GM10248 (cell line): Measurements from ENCODE around the gene JCHAIN.

Source experiments
- CTCF ChIA-PET: fragments of 300-600 bp; sonication (Branson Sonifier 250); formaldehyde crosslinking; extraction: SDS; loops from one replicate; lab custom pipeline; 2021; ENCODE audit warnings: antibody characterized with exemption; lab: Yijun Ruan, JAX
- POLR2A ChIA-PET: fragments of 350-650 bp; sonication (Branson Sonifier 250); formaldehyde crosslinking; extraction: SDS; loops from one replicate; lab custom pipeline; 2020; ENCODE audit warnings: antibody characterized with exemption; lab: Yijun Ruan, JAX
- DNase-seq: peaks from one replicate; pipeline ENCODE4 v3.0.0; 2012; ENCODE audit errors: extremely low spot score
- CTCF ChIP-seq: IDR thresholded peaks from 2 replicates; pipeline ENCODE4 v1.5.1; 2012; ENCODE audit warnings: mild to moderate bottlenecking, low read depth; ENCODE audit errors: extremely low read depth, missing control alignments, control extremely low read depth

JCHAIN gene

DNA sequence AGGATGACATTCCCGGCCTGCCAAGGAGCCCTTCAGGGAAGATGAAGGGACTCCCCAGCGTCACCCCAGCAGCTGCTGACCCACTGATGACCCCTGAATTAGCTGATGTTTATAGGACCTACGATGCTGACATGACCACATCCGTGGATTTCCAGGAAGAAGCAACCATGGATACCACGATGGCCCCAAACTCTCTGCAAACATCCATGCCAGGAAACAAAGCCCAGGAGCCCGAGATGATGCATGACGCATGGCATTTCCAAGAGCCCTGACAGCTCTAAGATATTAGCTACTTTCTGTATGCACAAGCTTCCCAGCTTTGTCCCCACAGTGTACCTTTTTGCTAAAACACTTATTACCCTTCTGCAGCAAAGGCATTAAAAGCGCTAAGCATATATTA, 59.8 kb downstream of the JCHAIN start:
- ChIA-PET POLR2A (no interaction called here), CTCF (interaction anchor here (1.0 to 2.2 kb wide), 4 partner anchors 10 to 50 kb away, joined by 3 to 13 read pairs (median 7); no protein-coding TSS in a partner anchor)
- DNase-seq, result no peak
- TF ChIP-seq CTCF, result no peak
